HEK293 (cell line): ENCODE results near the gene PSMD13.

Source experiments
- CTCF ChIA-PET: fragments of 350-600 bp; formaldehyde crosslinking; extraction: SDS; loops from one replicate; lab custom pipeline; 2021; ENCODE audit warnings: antibody characterized with exemption; lab: Yijun Ruan, JAX
- POLR2A ChIA-PET: fragments of 300-600 bp; formaldehyde crosslinking; extraction: SDS; loops from one replicate; lab custom pipeline; 2020; ENCODE audit warnings: antibody characterized with exemption, inconsistent platforms; lab: Yijun Ruan, JAX
- H3K27ac ChIP-seq: fragments of 200-500 bp; sonication (Bioruptor generic); 2 replicates; pipeline ENCODE4 v1.5.1; 2014; ENCODE audit warnings: low read depth, low read length, control low read depth, inconsistent platforms; ENCODE audit errors: extremely low read depth
- H3K36me3 ChIP-seq, 2 experiments: fragments of 200-500 bp in 1 of 2; sonication (Bioruptor generic) in 1 of 2; 1 replicate in 1 of 2; 2 replicates in 1 of 2; pipeline ENCODE4 v1.5.1; 2014 to 2017; ENCODE audit warnings: inconsistent platforms in 2 of 2, low read length in 2 of 2; ENCODE audit not compliant: control insufficient read depth in 2 of 2, insufficient read depth in 1 of 2
- H3K4me1 ChIP-seq: fragments of 200-500 bp; sonication (Bioruptor generic); 2 replicates; pipeline ENCODE4 v1.5.1; 2014; ENCODE audit warnings: mild to moderate bottlenecking, low read length, inconsistent platforms; ENCODE audit not compliant: control insufficient read depth, insufficient read depth
- H3K4me3 ChIP-seq: 2 replicates; pipeline ENCODE4 v1.5.1; 2011; ENCODE audit warnings: low read depth, mild to moderate bottlenecking, control low read depth, low read length, moderate library complexity
- H3K9me3 ChIP-seq: fragments of 200-500 bp; sonication (Bioruptor generic); 2 replicates; pipeline ENCODE4 v1.5.1; 2014; ENCODE audit warnings: low read depth, low read length, inconsistent platforms; ENCODE audit not compliant: control insufficient read depth, insufficient read depth
- GLIS2 ChIP-seq: fragments of 450-650 bp; formaldehyde crosslinking; IDR thresholded peaks from 2 replicates; pipeline ENCODE4 v1.5.1; 2016; ENCODE audit warnings: missing biosample characterization, missing genetic modification characterization
- PRDM1 ChIP-seq: fragments of 450-650 bp; formaldehyde crosslinking; IDR thresholded peaks from 2 replicates; pipeline ENCODE4; 2016; ENCODE audit warnings: missing biosample characterization, missing genetic modification characterization
- SALL2 ChIP-seq: fragments of 450-650 bp; formaldehyde crosslinking; IDR thresholded peaks from 2 replicates; pipeline ENCODE4 v1.5.0; 2017; ENCODE audit warnings: missing biosample characterization, mild to moderate bottlenecking, missing genetic modification characterization, borderline replicate concordance
- ZNF114 ChIP-seq: fragments of 450-650 bp; formaldehyde crosslinking; IDR thresholded peaks from 2 replicates; pipeline ENCODE4 v1.5.0; 2017; ENCODE audit warnings: missing biosample characterization, missing genetic modification characterization
- ZNF223 ChIP-seq: fragments of 450-650 bp; formaldehyde crosslinking; IDR thresholded peaks from 2 replicates; pipeline ENCODE4 v1.5.1; 2016; ENCODE audit warnings: missing biosample characterization, missing genetic modification characterization
- ZNF311 ChIP-seq: fragments of 450-650 bp; formaldehyde crosslinking; IDR thresholded peaks from 2 replicates; pipeline ENCODE4 v1.5.1; 2017; ENCODE audit warnings: missing biosample characterization, missing genetic modification characterization, borderline replicate concordance
- ZNF394 ChIP-seq: fragments of 450-650 bp; formaldehyde crosslinking; IDR thresholded peaks from 2 replicates; pipeline ENCODE4 v1.5.1; 2016; ENCODE audit warnings: missing biosample characterization, missing genetic modification characterization, mild to moderate bottlenecking, moderate library complexity, borderline replicate concordance
- ZNF423 ChIP-seq: fragments of 450-650 bp; formaldehyde crosslinking; IDR thresholded peaks from 2 replicates; pipeline ENCODE4 v1.5.1; 2016; ENCODE audit warnings: missing biosample characterization, missing genetic modification characterization
- ZNF521 ChIP-seq: fragments of 450-650 bp; formaldehyde crosslinking; IDR thresholded peaks from 2 replicates; pipeline ENCODE4 v1.5.1; 2017; ENCODE audit warnings: missing biosample characterization, mild to moderate bottlenecking, missing genetic modification characterization
- ZNF660 ChIP-seq: fragments of 450-650 bp; IDR thresholded peaks from 2 replicates; pipeline ENCODE4 v1.5.1; 2018; ENCODE audit warnings: missing biosample characterization, mild to moderate bottlenecking, missing genetic modification characterization
- ZNF747 ChIP-seq: fragments of 450-650 bp; formaldehyde crosslinking; IDR thresholded peaks from 2 replicates; pipeline ENCODE4 v1.5.1; 2016; ENCODE audit warnings: missing biosample characterization, missing genetic modification characterization
- ZNF837 ChIP-seq: fragments of 450-650 bp; formaldehyde crosslinking; IDR thresholded peaks from 2 replicates; pipeline ENCODE4 v1.5.1; 2016; ENCODE audit warnings: missing biosample characterization, missing genetic modification characterization
- TF ChIP-seq, protein P1 (sequence below): fragments of 450-650 bp; IDR thresholded peaks from 2 replicates; pipeline ENCODE4 v1.5.1; 2018; ENCODE audit warnings: missing biosample characterization, mild to moderate bottlenecking, missing genetic modification characterization
- TF ChIP-seq, protein P2 (sequence below): fragments of 450-650 bp; formaldehyde crosslinking; IDR thresholded peaks from 2 replicates; pipeline ENCODE4 v1.5.1; 2016; ENCODE audit warnings: missing biosample characterization, missing genetic modification characterization
- TF ChIP-seq, protein P3 (sequence below): fragments of 450-650 bp; formaldehyde crosslinking; IDR thresholded peaks from 2 replicates; pipeline ENCODE4 v1.5.1; 2016; ENCODE audit warnings: missing biosample characterization, missing genetic modification characterization
- TF ChIP-seq, protein P4 (sequence below): fragments of 450-650 bp; formaldehyde crosslinking; IDR thresholded peaks from 2 replicates; pipeline ENCODE4 v1.5.1; 2017; ENCODE audit warnings: missing biosample characterization, missing genetic modification characterization

PSMD13 gene

DNA sequence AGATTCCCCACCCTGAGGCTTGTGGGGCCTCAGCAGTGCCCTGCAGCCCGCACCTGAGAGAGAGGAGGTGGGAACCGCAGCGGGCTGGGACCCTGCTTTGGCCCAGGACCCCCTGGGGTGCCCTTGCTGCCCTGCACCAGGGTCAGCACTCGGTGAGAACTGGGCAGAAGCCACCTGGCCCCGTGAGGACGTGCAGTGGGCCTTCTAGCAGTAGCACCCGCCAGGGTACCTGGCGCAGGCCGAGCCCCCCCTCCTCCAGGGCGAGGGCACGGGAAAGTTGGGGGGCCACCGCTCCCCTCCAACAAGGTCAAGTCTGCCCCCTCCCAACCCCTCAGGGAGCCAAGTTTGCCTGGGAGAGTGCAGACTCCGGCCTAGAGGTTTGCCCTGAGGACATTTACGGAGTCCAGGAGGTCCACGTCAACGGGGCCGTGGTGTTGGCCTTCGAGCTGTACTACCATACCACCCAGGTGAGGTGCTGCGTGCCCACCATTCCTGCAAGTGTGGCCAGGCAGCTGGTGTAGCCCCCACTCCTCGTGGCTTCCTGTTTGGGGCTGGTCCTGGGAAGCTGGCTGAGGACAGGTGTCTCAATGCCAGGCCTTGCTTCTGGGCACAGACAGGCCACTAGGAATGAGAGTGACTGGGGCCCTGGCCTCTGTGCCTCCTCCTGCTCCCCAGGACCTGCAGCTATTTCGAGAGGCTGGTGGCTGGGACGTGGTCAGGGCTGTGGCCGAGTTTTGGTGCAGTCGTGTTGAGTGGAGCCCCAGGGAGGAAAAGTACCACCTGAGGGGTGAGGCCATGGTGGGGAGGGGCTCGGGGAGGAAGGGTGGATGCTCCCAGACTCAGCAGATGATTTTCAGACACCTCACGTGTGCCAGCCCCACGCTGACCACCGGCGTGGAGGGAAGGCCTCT is 55.7 kb downstream of the PSMD13 start (continued):
- TF ChIP-seq, protein P1, sequence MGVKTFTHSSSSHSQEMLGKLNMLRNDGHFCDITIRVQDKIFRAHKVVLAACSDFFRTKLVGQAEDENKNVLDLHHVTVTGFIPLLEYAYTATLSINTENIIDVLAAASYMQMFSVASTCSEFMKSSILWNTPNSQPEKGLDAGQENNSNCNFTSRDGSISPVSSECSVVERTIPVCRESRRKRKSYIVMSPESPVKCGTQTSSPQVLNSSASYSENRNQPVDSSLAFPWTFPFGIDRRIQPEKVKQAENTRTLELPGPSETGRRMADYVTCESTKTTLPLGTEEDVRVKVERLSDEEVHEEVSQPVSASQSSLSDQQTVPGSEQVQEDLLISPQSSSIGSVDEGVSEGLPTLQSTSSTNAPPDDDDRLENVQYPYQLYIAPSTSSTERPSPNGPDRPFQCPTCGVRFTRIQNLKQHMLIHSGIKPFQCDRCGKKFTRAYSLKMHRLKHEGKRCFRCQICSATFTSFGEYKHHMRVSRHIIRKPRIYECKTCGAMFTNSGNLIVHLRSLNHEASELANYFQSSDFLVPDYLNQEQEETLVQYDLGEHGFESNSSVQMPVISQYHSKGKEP (tag by site-specific recombination), result no peak
- TF ChIP-seq GLIS2 (tag by site-specific recombination) (no peak), ZNF521 (tag by site-specific recombination) (no peak), SALL2 (tag by site-specific recombination) (no peak), ZNF223 (tag by site-specific recombination) (no peak)
- TF ChIP-seq, protein P2, sequence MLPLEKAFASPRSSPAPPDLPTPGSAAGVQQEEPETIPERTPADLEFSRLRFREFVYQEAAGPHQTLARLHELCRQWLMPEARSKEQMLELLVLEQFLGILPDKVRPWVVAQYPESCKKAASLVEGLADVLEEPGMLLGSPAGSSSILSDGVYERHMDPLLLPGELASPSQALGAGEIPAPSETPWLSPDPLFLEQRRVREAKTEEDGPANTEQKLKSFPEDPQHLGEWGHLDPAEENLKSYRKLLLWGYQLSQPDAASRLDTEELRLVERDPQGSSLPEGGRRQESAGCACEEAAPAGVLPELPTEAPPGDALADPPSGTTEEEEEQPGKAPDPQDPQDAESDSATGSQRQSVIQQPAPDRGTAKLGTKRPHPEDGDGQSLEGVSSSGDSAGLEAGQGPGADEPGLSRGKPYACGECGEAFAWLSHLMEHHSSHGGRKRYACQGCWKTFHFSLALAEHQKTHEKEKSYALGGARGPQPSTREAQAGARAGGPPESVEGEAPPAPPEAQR (tag by site-specific recombination), result no peak
- TF ChIP-seq, protein P3, sequence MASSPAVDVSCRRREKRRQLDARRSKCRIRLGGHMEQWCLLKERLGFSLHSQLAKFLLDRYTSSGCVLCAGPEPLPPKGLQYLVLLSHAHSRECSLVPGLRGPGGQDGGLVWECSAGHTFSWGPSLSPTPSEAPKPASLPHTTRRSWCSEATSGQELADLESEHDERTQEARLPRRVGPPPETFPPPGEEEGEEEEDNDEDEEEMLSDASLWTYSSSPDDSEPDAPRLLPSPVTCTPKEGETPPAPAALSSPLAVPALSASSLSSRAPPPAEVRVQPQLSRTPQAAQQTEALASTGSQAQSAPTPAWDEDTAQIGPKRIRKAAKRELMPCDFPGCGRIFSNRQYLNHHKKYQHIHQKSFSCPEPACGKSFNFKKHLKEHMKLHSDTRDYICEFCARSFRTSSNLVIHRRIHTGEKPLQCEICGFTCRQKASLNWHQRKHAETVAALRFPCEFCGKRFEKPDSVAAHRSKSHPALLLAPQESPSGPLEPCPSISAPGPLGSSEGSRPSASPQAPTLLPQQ (tag by site-specific recombination), result no peak

DNA sequence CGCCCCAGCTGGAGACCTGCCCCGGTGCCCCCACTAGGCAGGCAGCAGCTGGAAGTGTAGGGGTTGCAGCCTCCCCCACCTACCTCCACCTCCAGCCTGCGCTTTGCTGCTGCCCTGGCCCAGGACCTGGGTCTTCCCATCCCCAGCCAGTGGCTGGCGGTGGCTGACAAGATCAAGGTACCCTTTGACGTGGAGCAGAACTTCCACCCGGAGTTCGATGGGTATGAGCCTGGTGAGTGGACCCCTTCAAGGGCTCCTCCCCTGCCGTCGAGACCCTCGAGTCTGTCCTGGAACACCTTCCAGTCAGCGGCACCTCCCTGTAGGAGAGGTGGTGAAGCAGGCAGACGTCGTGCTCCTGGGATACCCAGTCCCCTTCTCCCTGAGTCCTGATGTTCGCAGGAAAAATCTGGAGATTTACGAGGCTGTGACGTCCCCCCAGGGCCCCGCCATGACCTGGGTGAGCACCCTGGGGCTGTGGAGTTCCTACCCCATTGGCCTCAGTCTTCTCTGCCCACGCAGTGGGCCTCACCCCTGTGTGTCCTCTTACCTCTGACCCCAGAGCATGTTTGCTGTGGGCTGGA is 56.6 kb downstream of the PSMD13 start:
- no peak overlapping the region for H3K4me3 ChIP-seq
- no peaks in the 10 kb centered on the region for H3K9me3 ChIP-seq
- H3K4me1 ChIP-seq, result no peaks in the 10 kb centered on the region
- H3K27ac ChIP-seq, result no peak overlapping the region
- ChIA-PET POLR2A (interaction anchor here (1.0 kb wide), 1 partner anchor 55 kb away, joined by 3 read pairs; no protein-coding TSS in a partner anchor), CTCF (interaction anchor here (0.9 to 2.2 kb wide), 2 partner anchors 13 to 43 kb away, joined by 5 to 8 read pairs; no protein-coding TSS in a partner anchor)
- TF ChIP-seq, protein P4, sequence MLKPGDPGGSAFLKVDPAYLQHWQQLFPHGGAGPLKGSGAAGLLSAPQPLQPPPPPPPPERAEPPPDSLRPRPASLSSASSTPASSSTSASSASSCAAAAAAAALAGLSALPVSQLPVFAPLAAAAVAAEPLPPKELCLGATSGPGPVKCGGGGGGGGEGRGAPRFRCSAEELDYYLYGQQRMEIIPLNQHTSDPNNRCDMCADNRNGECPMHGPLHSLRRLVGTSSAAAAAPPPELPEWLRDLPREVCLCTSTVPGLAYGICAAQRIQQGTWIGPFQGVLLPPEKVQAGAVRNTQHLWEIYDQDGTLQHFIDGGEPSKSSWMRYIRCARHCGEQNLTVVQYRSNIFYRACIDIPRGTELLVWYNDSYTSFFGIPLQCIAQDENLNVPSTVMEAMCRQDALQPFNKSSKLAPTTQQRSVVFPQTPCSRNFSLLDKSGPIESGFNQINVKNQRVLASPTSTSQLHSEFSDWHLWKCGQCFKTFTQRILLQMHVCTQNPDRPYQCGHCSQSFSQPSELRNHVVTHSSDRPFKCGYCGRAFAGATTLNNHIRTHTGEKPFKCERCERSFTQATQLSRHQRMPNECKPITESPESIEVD (tag by site-specific recombination), result no peak
- no peak for TF ChIP-seq ZNF114 (tag by site-specific recombination)
- TF ChIP-seq ZNF837 (tag by site-specific recombination), result no peak
- TF ChIP-seq ZNF747, result no peak
- no peak for TF ChIP-seq ZNF311 (tag by site-specific recombination)
- no peak for TF ChIP-seq ZNF423 (tag by site-specific recombination)
- no peak for TF ChIP-seq ZNF394 (tag by site-specific recombination)
- TF ChIP-seq PRDM1 (tag by site-specific recombination), result no peak
- no peak for TF ChIP-seq ZNF660 (tag by site-specific recombination)
- peaks cover 0 to 32% of the 10 kb centered on the region in 2 experiments; a peak in 1 of 3 replicates for H3K36me3 ChIP-seq
